Kasumi-1 (cell line): ENCODE measurements around the gene FBXW4.
"Not testable (repeated sequence)": the region's sequence is repeated elsewhere in the genome, so short reads cannot be mapped to it uniquely, and the experiment has no call there.

Experiments used
- DNase-seq, 2 experiments: peaks; one replicate each; lab custom pipeline; 2025; lab: John Stamatoyannopoulos, UW

FBXW4 gene

DNA sequence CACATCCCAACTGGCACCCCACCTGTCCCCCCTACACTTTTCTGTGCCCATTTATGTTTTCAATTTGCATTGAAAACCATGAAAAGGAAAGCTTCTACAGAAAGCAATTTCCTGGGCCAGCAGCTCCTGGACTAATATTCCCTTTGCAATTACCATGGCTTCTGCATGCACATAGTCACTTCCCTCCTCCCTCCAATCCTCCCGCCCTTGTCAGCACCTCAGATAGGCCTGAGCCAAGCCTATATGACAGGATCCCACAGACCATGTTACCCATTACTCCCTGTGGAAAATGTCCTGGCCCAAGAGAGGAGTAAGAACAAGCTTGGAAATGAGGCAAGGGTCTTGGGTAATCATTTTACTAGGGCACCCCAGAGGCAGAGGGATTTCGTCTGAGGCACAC is 38.1 kb downstream of the FBXW4 start:
- no peak for DNase-seq

DNA sequence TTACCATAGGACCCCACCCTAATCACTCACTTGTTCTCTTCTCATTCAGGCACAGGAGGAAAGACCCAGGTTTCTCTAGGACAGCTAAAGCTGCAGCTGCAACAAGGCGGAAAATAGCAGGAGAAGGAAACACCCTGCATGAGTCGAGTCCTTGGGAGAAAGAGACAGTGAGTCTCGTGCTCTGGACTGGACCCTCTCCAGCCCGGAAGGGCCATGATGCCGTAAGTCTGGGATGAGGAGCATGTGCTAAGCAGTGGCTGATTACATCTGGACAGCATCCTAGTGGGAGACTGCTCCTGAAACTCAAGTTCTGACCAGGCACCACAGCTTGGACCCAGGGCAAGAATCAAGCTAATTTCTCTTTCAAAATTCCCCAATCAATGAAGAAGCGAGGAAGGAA is 39.4 kb downstream of the FBXW4 start:
- no peak for DNase-seq

DNA sequence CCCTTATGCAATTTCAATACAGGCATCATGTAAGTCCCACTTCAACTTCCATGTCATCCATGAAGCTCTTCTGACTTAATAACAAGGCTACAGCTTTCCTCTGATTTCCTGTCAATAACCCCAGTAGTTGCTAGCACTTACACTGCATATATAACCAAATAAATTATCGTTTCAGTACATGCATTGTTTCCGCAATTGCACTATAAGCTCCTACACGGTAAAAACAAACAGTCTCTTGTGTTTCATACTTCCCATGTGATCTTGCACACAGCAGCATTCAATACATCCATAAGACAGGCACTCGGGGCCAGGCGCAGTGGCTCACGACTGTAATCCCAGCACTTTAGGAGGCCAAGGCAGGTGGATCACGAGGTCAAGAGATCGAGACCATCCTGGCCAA is 41.4 kb downstream of the FBXW4 start:
- DNase-seq = no peak

DNA sequence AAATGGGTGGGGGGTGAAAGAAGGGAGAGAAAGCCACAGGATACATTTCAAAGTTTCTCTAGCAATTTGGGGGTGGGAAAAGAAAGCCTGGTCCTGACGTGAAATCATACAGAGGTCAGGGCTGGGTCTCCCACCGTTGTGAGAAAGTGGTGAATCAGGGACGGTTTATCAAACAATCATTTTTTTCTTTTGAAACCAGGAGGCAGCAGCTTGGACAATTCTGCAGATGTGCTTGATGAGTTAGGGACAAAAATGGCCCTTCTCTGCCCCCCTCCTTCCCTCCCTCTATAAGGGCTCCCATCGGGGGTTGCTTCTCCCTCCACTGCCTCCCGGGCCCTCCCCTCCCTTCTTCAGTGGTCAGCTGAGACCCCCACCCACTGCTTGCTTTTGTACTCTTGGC is 43.6 kb downstream of the FBXW4 start:
- DNase-seq = no peak

DNA sequence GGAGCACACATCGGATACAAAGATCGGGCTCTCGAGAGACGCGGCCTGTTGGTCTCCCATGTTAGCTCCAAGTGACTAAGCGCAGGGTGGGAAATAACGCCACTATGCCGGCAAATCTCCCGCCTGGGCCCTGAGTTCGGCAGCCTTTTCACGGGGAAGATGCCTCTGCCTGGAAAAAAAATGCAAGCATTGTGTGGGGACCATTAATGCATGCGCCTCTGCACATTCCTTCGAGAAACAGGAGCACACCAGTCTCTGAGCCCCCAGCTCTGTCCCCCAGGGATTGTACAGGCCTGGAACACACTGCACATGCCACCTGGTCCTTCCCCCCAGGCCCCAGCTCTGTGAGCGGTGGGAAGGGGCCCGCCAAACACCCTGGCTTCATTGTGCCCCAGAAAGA is 44.1 kb downstream of the FBXW4 start:
- no peak for DNase-seq

DNA sequence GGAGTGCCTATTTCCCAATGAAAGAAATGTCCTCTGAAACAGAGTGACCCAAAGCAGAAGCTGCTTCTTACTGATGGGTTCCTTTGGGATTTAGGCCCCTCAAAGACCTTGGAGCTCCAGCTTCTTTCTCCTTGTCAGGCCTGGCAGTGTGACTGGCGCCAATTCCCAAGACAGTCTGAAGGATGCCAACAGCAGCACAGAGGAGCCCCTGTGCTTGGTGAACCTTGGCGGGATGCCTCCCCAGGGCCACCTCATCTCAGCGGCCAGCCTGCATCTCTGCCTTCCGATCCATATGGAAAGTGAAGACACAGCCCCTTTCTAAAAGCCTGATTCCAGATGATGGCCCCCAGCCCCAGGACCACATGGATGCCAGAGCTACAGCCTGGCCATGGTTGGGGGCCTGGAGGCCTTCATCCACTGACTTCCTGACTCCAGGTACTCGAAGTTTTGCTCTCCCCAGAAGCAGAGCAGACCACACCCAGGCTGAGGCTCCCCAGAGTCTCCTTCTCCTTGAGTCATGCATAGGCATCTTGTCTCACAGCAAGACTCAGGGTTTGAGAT is 45.4 kb downstream of the FBXW4 start:
- no peak for DNase-seq

DNA sequence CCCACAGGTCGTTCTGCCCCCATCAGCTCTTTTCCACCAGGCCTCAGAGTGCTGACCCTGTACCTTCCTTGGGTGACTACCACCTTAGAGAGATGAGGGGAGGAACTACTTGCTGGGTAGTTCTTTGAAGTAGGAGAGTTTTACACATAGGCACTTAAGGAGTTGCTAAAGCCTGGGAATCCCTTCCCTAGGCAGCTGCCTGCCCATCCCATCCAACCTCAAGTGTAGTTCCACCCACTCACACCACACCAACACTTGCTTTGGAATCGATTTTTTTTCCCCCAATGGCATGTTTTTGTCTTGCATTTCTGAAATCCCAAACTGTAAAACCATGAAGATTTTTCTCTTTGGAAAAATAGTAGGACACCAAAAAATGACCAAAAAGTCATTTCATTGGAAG is 47.7 kb downstream of the FBXW4 start:
- DNase-seq = no peak

DNA sequence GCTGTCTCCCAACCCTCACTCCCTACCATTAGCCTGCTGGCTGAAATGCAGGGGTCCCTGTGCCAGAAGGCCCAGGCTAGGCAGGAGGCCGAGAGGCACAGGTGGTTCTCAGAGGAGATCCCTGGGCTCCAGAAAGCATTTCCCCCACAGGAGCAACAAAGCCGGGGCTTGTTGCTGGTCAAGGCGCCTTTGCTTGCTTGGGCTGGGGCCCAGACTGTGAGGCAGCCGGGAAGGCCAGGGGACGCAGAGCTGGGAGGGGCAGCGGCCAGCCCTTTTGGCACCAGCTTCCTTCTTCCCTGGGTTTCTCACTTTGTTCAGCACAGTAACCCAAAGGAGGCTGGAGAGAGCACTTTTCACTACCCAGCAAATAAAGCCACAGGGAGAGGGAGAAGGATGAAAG is 48.6 kb downstream of the FBXW4 start:
- no peak for DNase-seq

DNA sequence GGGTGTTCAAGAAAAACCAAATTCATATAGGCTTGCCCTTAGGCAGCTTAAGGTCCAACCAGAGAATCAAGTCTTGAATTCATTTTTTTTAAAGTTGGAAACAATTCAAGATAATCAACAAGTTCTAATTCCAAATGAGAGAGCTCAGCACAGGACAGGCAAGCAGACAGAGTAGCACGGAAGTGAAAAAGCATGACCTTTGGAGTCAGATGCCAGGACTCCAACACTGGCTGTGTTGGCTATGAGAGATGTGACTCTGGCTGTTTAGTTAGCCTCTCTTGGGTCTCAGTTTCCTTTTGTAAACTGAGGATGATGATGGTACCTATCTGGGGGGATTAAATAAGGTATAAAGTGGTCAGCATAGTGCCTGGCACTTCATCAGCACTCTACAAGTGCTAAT is 49.3 kb downstream of the FBXW4 start:
- no peak for DNase-seq

DNA sequence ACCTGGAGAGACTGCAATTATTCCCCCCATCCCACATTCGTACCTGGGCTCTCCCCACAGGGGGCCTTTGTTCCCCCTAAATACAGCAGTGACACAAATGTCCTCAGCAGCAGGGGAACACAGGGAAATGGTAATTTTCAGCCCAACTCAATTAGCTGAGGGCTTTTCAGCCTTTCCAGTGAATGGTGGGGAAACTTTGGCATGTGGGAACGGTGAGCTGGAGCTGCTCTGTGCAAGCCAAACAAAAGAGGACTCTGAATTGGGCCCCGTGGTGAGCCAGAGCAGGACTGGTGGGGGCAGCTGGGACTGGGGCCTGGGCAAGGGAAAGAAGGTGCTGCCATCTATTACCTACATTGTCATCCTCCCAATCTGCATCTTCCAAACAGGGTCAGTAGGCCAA is 51.0 kb downstream of the FBXW4 start:
- no peak for DNase-seq

DNA sequence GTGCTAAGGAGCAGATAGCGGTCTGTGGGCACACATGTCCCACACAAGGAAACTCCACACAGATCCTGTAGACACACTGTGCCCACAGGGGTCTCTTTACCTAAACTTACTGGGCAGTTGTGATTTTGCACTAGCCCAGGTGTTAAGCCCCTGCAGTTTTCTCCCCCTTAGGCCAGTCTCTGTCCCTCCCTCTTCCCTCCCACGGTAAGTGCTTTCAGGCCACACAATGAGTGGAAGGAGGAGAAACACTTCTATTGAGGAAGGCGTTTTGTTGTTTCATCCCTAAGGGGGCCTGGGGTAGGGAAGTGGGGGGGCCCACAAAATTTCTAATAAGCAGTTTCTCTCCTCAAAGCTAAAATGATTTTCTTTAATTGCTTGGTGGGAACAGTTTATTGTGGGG is 51.4 kb downstream of the FBXW4 start:
- DNase-seq = no peak

DNA sequence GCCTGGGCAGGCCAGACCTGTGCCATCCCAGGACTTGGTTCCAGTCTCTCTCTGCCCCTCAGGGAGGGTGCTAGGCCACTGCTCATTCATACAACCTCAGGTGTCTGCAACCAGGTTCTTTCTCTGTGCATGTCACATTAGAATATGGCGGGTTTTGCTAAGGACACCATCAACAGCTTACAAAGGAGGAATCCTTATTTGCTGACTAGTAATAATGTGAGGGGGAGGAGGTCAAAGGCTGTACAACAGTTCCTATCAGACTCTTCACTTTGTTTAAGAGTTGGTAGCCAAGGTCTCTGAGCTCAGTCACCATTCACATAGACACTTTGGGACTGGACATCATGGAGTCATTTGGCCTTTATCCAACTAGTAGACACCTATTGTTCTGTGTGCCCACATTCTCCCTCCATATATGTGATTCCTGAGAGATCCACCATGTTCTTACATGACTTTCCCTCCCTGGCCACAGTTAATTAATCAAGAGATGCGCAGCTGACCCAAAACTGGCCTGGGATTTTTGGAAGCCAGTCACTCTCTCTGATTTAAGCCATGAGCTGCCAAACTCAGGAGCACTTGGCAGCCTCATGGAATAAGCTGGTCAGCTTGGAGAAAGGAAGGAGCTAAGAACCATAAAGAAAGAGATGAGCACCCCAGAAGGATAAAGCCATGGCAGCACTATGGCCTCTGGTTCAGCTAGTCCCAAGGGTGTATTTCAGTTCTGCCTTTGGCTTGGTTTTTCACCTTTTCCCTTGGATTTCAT is 55.6 kb downstream of the FBXW4 start:
- DNase-seq = no peak

DNA sequence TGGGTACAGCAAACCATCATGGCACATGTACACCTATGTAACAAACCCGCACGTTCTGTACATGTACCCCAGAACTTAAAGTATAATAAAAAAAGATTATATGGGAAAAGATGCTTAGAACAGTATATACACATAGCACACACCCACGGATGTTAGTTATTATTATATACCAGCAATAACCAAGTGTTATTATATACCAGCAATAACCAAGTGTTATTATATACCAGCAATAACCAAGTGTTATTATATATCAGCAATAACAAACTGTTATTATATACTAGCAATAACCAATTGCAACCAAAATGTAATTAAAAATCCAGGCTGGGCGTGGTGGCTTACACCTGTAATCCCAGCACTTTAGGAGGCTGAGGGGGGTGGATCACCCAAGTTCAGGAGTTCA is 61.5 kb downstream of the FBXW4 start:
- not testable (repeated sequence) for DNase-seq

DNA sequence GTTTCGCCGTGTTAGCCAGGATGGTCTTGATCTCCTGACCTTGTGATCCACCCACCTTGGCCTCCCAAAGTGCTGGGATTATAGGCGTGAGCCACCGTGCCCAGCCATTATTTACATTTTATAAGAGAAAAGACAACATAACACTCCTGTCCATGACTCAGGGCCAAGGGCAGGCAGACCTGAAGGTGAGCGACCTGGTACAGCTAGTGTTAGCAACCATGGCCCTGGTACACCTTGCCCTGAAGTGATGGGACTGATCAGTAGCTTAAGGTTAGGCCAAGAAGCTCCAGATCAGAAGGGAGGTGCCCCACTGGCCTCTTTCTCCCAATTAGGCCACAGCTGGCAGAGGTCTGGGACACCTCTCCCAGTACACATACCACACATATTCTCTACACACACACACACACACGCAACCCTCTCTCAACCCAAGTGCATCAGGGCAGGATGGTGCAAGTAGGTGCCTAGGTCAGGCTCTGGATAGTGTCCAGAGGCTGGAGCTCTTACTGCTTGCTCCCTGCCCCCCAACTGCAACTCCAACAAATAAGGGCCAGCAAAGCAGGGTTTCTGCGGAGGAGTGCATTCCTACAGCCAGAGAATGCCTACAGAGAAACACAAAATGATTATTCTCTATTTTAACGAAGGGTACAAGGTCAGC is 63.0 kb downstream of the FBXW4 start:
- no peak for DNase-seq

DNA sequence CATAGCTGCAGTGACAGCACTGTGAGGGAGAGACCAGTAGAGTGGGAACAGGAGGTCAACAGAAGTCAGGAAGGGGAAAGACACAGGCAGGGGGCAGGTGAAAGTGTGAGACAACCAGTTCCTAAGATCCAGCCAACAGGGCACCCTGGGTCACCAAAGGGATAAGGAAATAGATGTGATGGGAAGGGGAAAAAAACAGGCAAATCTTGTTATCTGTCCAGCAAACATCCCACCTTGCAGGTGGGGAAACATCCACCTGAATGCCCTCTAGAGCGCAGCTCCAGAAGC is 64.4 kb downstream of the FBXW4 start:
- DNase-seq = no peak

DNA sequence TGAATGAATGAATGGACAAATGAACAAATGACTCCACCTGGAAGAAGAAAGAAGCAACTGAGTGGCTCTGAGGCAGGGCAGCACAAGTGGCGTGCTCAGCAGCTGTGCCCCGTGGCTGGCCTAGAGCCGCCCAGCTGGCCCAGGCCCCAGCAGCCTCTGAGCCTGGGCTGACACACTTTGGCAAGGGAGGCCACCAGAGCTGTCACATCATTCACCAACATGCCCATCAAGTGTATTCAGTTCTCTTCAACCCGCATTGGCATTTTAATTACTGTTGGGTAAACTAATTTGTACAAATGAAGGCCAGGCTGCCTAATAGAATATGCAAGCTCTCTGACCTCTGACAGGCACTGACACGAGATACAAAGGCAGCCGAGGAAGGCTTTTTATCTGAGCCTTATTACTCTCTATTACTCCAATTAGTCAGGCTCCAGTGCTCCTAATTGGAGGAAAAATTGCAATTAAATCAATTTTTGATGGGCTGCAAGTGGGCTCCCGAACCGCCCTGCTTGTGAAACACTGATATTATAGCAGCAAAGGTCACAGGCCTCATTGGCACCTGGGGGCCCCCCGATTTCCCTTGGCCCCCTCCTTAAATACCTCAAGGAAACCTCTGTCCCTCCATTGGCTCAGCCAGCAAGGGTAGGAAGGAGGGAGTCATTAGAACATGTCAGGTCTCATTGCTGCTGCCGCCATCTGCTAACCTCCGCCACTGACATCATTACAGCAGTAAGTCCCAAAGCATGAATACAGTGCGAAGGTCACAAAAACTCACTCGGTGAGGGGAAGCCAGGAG is 64.9 kb downstream of the FBXW4 start:
- no peak for DNase-seq

DNA sequence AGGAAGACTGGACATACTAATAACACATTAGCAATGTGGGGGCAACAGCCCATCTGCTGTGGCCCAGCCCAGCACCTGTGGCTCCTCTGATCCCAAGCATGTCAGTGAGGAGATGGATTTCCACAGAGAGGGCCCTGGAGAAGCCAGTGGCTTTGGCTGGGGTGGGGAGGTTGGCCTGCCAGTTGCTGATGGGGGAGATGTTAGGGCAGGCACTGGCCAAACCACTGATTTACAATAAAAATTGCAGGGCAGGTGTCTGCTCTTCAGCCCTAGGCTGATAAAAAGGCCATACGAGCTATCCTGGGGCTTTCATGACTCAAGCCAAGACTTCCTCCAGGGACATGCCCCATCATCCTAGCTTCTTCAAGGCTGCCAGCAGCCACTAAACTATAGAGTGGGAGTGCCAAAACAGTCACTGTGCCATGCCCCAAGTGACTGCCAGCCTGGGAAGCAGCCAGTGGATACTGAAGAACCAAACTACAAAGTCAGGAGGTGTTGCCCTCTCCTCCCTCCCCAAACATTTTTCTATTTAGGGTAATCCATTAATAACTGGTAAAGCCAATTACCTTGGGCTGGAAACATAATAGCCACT is 69.1 kb downstream of the FBXW4 start:
- DNase-seq = no peak

DNA sequence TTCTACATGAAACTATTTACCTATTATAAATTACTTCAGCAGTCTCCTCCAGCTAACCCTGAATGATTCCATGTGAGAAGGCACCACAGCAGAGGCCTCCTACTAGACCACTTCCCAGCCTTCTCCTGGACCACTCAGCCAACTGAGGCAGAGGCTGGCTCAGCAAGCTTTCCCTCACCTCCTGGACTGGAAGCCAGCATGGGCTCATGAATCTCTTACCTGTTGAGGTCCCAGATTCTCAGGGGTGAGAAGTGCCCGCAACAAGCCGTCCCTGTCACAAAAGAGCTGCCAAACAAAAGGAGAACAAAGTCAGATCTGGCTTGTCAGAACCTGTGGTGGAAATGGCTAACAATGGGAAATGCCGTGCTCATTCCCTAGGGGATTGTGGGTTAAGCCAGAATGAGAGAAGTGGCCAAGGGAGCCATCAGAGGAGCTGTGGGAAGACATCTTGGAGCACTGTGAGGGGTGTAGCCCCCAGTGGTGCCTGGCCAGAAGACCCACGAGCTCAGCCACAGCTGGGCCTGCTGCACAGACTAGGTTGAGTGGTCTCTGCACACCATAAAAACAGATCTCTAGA is 70.4 kb downstream of the FBXW4 start:
- DNase-seq = no peak

DNA sequence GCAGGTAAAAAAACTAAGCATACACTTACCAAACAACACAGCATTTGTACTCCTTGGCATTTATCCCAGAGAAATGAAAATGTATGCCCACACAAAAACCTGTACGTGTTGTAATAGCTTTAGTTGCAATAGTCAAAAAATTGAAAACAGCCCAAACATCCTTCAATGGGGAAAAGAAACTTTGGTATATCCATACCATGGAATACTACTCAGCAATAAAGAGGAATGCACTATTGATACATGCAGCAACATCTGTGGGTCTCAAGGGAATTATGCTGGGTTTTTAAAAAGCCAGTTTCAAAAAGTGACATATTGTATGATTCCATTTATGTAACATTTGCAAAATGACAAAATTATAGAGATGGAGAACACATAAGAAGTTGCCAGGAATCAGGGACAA is 71.4 kb downstream of the FBXW4 start:
- DNase-seq = no peak

DNA sequence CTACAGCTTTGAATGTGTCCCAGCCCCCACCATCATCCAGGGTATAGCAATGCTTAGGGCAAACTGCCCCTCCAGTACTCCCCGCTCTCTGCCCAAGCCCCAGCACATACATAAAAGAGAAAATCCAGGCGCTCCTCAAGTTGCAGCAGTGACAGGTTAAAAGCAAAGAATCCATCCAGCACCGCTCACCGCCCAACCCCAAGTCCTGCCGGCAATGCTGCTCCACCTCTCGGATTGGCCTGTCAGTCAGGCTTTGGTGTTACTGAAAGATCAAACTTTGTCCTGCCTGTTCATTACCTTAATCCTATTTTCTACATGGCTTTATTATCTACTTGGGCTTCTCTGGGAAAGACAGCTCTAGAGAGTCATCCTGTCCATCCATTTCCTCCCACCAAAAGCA is 75.0 kb downstream of the FBXW4 start:
- no peak for DNase-seq

DNA sequence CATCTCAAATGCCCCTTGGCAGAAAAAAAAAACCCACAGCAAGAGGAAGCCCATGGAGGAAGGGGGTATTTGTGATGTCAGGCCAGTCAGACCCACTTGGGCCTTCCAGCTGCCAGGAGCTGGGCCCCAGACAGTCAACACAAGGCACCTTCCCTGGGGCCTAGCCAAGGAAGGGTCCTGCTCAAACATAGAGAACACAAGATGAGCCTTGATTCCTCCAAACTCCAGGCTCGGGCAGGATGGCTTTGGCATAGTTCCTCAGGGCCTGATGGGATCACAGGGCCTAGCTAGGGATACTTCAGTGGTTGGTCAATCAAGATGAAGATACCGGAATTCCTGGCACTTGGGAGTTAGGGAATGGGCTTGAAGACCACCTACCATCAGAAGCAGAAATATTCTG is 76.1 kb downstream of the FBXW4 start:
- DNase-seq = no peak

DNA sequence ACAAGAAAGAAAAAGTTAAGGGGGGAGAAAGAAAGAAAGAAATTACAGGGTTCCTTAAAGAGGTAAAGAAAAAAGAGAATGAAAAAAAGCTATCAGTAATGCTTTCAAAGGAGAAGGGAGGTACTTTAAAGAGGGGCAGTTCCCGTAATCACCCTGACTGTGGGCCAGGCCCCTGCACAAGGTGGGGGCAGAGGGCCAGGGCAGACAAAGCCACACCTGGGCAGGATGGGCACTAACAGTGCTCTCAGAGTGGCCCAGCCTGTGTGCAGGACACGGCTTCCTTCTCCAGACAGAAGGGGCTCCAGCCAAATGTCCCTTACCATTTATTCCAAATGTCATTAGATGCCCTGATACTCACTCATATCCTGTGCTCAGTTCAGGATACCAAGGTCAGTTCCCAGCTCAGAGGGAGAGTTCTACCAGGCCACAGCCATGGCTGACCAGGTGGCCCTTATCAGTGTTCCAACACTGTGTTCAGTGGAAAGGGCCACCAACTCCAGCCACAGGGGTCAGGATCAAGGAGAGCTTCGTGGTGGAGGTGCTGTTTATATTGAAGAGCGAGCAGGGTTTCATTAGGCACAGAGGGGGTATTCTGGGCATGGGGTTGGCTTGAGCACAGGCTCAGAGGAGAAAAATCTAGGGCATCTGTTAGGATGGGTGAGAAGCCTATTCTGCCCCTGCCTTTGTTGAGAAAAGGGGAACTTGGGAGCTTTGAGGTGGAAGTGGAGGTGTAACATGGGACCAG is 77.0 kb downstream of the FBXW4 start:
- DNase-seq = no peak
